K562 (cell line): ENCODE data around the gene GAPDH.
"Not testable (repeated sequence)": the region's sequence is repeated elsewhere in the genome, so short reads cannot be mapped to it uniquely, and the experiment has no call there.

Source experiments
- CBX2 ChIP-seq: fragments of 200-600 bp; sonication (generic); IDR thresholded peaks from one replicate; pipeline ENCODE4 v1.6.1; 2012; ENCODE audit warnings: mild to moderate bottlenecking, low read length, inconsistent platforms; ENCODE audit not compliant: insufficient read depth, poor library complexity, severe bottlenecking
- FOXP1 ChIP-seq: sonication (generic); formaldehyde crosslinking; IDR thresholded peaks from 2 replicates; pipeline ENCODE4 v1.8.0; 2022; ENCODE audit warnings: mild to moderate bottlenecking, missing genetic modification reagents
- HDAC2 ChIP-seq: fragments of 450-650 bp; IDR thresholded peaks from 2 replicates; pipeline ENCODE4 v1.6.1; 2016; ENCODE audit warnings: mild to moderate bottlenecking
- JUN ChIP-seq, 2 experiments: sonication (generic) in 1 of 2; formaldehyde crosslinking in 1 of 2; IDR thresholded peaks; 2 replicates each; pipeline versions ENCODE4 v1.6.1 to v1.8.0; 2012 to 2022; ENCODE audit warnings: borderline replicate concordance in 2 of 2, mild to moderate bottlenecking in 2 of 2, improper control_type of control experiment in 1 of 2, low read depth in 1 of 2, low read length in 1 of 2, missing genetic modification reagents in 1 of 2
- NBN ChIP-seq: fragments of 450-650 bp; IDR thresholded peaks from 2 replicates; pipeline ENCODE4 v1.6.1; 2016; ENCODE audit warnings: low read depth, mild to moderate bottlenecking
- NONO ChIP-seq, 2 experiments: fragments of 200-400 bp in 1 of 2; fragments of 450-650 bp in 1 of 2; formaldehyde crosslinking in 1 of 2; IDR thresholded peaks; 2 replicates each; pipeline ENCODE4 v1.6.1; 2017; ENCODE audit warnings: low read depth in 2 of 2, mild to moderate bottlenecking in 2 of 2, moderate library complexity in 2 of 2, low read length in 1 of 2
- RFX1 ChIP-seq: fragments of 450-650 bp; IDR thresholded peaks from 2 replicates; pipeline ENCODE4 v1.6.1; 2016; ENCODE audit warnings: mild to moderate bottlenecking, moderate library complexity
- SAFB2 ChIP-seq: fragments of 200-400 bp; formaldehyde crosslinking; IDR thresholded peaks from 2 replicates; pipeline ENCODE4 v1.6.1; 2018; ENCODE audit warnings: borderline replicate concordance, low read length, low read depth, moderate library complexity; ENCODE audit not compliant: severe bottlenecking
- SMARCA4 ChIP-seq: fragments of 450-650 bp; IDR thresholded peaks from 2 replicates; pipeline ENCODE4 v1.6.1; 2016
- TAF7 ChIP-seq: fragments of 450-650 bp; IDR thresholded peaks from 2 replicates; pipeline ENCODE4 v1.6.1; 2016; ENCODE audit warnings: missing genetic modification characterization, missing compliant biosample characterization
- TF ChIP-seq, protein P1 (sequence below): conservative IDR thresholded peaks from 2 replicates; pipeline ENCODE4 v1.6.1; 2011; ENCODE audit warnings: low read depth, mild to moderate bottlenecking, low read length; ENCODE audit not compliant: control insufficient read depth

DNA sequence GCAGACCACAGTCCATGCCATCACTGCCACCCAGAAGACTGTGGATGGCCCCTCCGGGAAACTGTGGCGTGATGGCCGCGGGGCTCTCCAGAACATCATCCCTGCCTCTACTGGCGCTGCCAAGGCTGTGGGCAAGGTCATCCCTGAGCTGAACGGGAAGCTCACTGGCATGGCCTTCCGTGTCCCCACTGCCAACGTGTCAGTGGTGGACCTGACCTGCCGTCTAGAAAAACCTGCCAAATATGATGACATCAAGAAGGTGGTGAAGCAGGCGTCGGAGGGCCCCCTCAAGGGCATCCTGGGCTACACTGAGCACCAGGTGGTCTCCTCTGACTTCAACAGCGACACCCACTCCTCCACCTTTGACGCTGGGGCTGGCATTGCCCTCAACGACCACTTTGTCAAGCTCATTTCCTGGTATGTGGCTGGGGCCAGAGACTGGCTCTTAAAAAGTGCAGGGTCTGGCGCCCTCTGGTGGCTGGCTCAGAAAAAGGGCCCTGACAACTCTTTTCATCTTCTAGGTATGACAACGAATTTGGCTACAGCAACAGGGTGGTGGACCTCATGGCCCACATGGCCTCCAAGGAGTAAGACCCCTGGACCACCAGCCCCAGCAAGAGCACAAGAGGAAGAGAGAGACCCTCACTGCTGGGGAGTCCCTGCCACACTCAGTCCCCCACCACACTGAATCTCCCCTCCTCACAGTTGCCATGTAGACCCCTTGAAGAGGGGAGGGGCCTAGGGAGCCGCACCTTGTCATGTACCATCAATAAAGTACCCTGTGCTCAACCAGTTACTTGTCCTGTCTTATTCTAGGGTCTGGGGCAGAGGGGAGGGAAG, 3.5 kb downstream of the GAPDH start:
- not testable (repeated sequence) for TF ChIP-seq FOXP1 (CRISPR knock-in tag); CBX2; SMARCA4; NBN; HDAC2; RFX1; SAFB2; TAF7; NONO (IDR thresholded peaks at IDR 0.05; ENCODE audit: low read depth in 2 of 2, low read length in 1 of 2); JUN (IDR thresholded peaks at IDR 0.05; ENCODE audit: borderline replicate concordance, low read depth, low read length); JUN (CRISPR knock-in tag; IDR thresholded peaks at IDR 0.05; ENCODE audit: borderline replicate concordance)
- TF ChIP-seq, protein P1, sequence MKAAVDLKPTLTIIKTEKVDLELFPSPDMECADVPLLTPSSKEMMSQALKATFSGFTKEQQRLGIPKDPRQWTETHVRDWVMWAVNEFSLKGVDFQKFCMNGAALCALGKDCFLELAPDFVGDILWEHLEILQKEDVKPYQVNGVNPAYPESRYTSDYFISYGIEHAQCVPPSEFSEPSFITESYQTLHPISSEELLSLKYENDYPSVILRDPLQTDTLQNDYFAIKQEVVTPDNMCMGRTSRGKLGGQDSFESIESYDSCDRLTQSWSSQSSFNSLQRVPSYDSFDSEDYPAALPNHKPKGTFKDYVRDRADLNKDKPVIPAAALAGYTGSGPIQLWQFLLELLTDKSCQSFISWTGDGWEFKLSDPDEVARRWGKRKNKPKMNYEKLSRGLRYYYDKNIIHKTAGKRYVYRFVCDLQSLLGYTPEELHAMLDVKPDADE = not testable (repeated sequence)
